VCaP (cell line): ENCODE data around the gene ANTXR1.

Experiments
- H3K27ac ChIP-seq: fragments of 450-650 bp; 2 replicates; pipeline ENCODE4 v1.5.1; 2017
- CTCF ChIP-seq: fragments of 450-650 bp; conservative IDR thresholded peaks from 2 replicates; pipeline ENCODE4 v1.5.1; 2017; ENCODE audit warnings: mild to moderate bottlenecking, moderate library complexity

The ANTXR1 gene

GRCh38 chr2:69165091-69165880 is 152.3 kb downstream of the ANTXR1 start:
- TF ChIP-seq CTCF, result no peak
- no peak overlapping the region for H3K27ac ChIP-seq

GRCh38 chr2:69166465-69166811 is 153.5 kb downstream of the ANTXR1 start:
- H3K27ac ChIP-seq, result no peak overlapping the region

GRCh38 chr2:69166812-69167468 is 154.0 kb downstream of the ANTXR1 start:
- no peak for TF ChIP-seq CTCF
- no peak overlapping the region for H3K27ac ChIP-seq

More at GRCh38 chr2:69166465-69166811, 153.5 kb downstream of the ANTXR1 start:
- TF ChIP-seq CTCF, result no peak

- no peak for TF ChIP-seq CTCF
- H3K27ac ChIP-seq, result no peak overlapping the region
Measured at GRCh38 chr2:69167469-69167822, 154.5 kb downstream of the ANTXR1 start.

- TF ChIP-seq CTCF, result no peak
- no peak overlapping the region for H3K27ac ChIP-seq
Measured at GRCh38 chr2:69168144-69168813, 155.3 kb downstream of the ANTXR1 start.

GRCh38 chr2:69168950-69169654 is 156.1 kb downstream of the ANTXR1 start:
- H3K27ac ChIP-seq, result no peak overlapping the region

More at GRCh38 chr2:69168950-69169654, 156.1 kb downstream of the ANTXR1 start:
- TF ChIP-seq CTCF, result no peak
